ENCODE results near the gene ITGA2. TPM values are rescaled to one million over a fixed set of nuclear protein-coding genes. Genes with fewer than 3 reads are reported as not detected.

ITGA2 gene
- polyA plus RNA-seq, 1 donor from 2014 or later, result 0.20 TPM

DNA sequence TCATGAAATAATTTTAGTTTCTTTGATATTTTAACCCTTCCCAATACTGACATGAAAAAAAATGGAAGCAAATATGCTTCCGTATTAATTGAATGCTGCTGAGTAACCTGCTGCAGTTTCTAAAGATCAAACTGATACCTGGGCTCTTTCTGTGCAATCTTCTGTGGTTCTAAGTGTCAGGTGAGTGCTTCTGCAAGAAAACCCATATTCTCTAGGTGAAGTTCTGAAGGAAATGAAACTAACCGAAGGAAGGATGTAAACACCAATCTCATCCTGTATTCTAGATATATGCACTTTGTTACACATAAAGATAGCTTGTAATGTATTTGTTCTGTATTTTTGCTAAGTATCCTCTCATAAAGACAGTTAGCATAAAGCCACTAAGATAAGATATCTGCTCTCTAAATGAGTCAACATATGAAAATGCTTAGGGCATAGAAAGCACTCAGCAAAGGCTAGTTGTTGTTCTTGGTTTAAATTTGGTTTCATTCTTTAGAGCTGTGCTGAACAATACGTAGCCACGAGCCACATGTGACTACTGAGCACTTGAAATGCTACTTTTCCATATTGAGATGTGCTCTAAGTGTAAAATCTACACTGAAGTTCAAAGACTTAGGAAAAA, 52.0 kb downstream of the ITGA2 start:
- no peak overlapping the region for H3K4me3 ChIP-seq (ENCODE audit: low read length)
- H3K9me2 ChIP-seq (ENCODE audit: insufficient read depth, low read length), result no peaks in the 10 kb centered on the region
- H3K4me2 ChIP-seq (ENCODE audit: low read length), result no peak overlapping the region
- H3K9ac ChIP-seq (ENCODE audit: low read length), result no peak overlapping the region
- no peaks in the 10 kb centered on the region for H3F3A ChIP-seq (ENCODE audit: insufficient read depth, low read length, poor library complexity, severe bottlenecking)
- H3K79me2 ChIP-seq (replicated peaks; ENCODE audit: insufficient read depth, low read length), result no peaks in the 10 kb centered on the region
- TF ChIP-seq POLR2AphosphoS5 (IDR thresholded peaks at IDR 0.05) (no peak), MXI1 (conservative IDR thresholded peaks at IDR 0.05; ENCODE audit: poor library complexity, severe bottlenecking) (no peak), RAD21 (conservative IDR thresholded peaks at IDR 0.05) (no peak), EP300 (conservative IDR thresholded peaks at IDR 0.05; ENCODE audit: poor library complexity, severe bottlenecking) (no peak), EZH2 (IDR thresholded peaks at IDR 0.05; ENCODE audit: borderline replicate concordance, insufficient read depth, low read length, poor library complexity, severe bottlenecking) (no peak), TAF1 (IDR thresholded peaks at IDR 0.05; ENCODE audit: low read depth) (no peak), SMC3 (conservative IDR thresholded peaks at IDR 0.05; ENCODE audit: poor library complexity) (no peak)
- TF ChIP-seq, protein P1, sequence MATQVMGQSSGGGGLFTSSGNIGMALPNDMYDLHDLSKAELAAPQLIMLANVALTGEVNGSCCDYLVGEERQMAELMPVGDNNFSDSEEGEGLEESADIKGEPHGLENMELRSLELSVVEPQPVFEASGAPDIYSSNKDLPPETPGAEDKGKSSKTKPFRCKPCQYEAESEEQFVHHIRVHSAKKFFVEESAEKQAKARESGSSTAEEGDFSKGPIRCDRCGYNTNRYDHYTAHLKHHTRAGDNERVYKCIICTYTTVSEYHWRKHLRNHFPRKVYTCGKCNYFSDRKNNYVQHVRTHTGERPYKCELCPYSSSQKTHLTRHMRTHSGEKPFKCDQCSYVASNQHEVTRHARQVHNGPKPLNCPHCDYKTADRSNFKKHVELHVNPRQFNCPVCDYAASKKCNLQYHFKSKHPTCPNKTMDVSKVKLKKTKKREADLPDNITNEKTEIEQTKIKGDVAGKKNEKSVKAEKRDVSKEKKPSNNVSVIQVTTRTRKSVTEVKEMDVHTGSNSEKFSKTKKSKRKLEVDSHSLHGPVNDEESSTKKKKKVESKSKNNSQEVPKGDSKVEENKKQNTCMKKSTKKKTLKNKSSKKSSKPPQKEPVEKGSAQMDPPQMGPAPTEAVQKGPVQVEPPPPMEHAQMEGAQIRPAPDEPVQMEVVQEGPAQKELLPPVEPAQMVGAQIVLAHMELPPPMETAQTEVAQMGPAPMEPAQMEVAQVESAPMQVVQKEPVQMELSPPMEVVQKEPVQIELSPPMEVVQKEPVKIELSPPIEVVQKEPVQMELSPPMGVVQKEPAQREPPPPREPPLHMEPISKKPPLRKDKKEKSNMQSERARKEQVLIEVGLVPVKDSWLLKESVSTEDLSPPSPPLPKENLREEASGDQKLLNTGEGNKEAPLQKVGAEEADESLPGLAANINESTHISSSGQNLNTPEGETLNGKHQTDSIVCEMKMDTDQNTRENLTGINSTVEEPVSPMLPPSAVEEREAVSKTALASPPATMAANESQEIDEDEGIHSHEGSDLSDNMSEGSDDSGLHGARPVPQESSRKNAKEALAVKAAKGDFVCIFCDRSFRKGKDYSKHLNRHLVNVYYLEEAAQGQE (IDR thresholded peaks at IDR 0.05; ENCODE audit: borderline replicate concordance), result no peak
- TF ChIP-seq, protein P2, sequence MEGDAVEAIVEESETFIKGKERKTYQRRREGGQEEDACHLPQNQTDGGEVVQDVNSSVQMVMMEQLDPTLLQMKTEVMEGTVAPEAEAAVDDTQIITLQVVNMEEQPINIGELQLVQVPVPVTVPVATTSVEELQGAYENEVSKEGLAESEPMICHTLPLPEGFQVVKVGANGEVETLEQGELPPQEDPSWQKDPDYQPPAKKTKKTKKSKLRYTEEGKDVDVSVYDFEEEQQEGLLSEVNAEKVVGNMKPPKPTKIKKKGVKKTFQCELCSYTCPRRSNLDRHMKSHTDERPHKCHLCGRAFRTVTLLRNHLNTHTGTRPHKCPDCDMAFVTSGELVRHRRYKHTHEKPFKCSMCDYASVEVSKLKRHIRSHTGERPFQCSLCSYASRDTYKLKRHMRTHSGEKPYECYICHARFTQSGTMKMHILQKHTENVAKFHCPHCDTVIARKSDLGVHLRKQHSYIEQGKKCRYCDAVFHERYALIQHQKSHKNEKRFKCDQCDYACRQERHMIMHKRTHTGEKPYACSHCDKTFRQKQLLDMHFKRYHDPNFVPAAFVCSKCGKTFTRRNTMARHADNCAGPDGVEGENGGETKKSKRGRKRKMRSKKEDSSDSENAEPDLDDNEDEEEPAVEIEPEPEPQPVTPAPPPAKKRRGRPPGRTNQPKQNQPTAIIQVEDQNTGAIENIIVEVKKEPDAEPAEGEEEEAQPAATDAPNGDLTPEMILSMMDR (IDR thresholded peaks at IDR 0.05; ENCODE audit: poor library complexity, severe bottlenecking), result no peak
- H4K20me1 ChIP-seq (ENCODE audit: insufficient read depth), result no peaks in the 10 kb centered on the region
- H3K27me3 ChIP-seq (ENCODE audit: insufficient read depth, low read depth, low read length), result no peaks in the 10 kb centered on the region
- H2AFZ ChIP-seq (ENCODE audit: low read depth, low read length), result no peak overlapping the region
- no peaks in the 10 kb centered on the region for H3K36me3 ChIP-seq (ENCODE audit: insufficient read depth, low read length)
- no peak overlapping the region for H3K27ac ChIP-seq (ENCODE audit: low read length)
- H3K9me3 ChIP-seq (ENCODE audit: low read length), result no peaks in the 10 kb centered on the region

DNA sequence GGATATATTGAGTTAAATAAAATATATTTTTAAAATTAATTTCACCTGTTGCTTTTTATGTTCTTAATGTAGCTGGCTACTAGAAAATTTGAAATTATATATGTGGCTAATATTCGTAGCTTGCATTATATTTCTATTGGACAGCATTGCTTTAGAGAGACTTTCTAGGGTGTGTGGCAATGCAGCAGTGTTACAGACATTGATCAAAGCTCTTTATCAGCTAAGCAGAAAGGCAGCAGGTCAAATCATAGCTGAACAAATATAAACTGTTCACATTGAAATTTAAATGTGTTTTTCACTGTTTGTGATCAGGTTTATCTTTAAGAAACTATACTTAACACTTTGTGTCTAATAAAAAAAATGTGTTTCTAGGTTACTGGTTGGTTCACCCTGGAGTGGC, 52.6 kb downstream of the ITGA2 start:
- H3K36me3 ChIP-seq (ENCODE audit: insufficient read depth, low read length), result no peaks in the 10 kb centered on the region
- H3K4me3 ChIP-seq (ENCODE audit: low read length), result no peak overlapping the region
- no peak overlapping the region for H3K27ac ChIP-seq (ENCODE audit: low read length)
- H3F3A ChIP-seq (ENCODE audit: insufficient read depth, low read length, poor library complexity, severe bottlenecking), result no peaks in the 10 kb centered on the region
- no peak overlapping the region for H2AFZ ChIP-seq (ENCODE audit: low read depth, low read length)
- no peak overlapping the region for H3K9ac ChIP-seq (ENCODE audit: low read length)
- no peak overlapping the region for H3K4me2 ChIP-seq (ENCODE audit: low read length)
- no peaks in the 10 kb centered on the region for H4K20me1 ChIP-seq (ENCODE audit: insufficient read depth)
- H3K9me2 ChIP-seq (ENCODE audit: insufficient read depth, low read length), result no peaks in the 10 kb centered on the region
- no peaks in the 10 kb centered on the region for H3K9me3 ChIP-seq (ENCODE audit: low read length)
- TF ChIP-seq TAF1 (IDR thresholded peaks at IDR 0.05; ENCODE audit: low read depth), result no peak
- H3K27me3 ChIP-seq (ENCODE audit: insufficient read depth, low read depth, low read length), result no peaks in the 10 kb centered on the region
- H3K79me2 ChIP-seq (replicated peaks; ENCODE audit: insufficient read depth, low read length), result no peaks in the 10 kb centered on the region
